ENCODE measurements around the gene ARFGEF3.

DNA sequence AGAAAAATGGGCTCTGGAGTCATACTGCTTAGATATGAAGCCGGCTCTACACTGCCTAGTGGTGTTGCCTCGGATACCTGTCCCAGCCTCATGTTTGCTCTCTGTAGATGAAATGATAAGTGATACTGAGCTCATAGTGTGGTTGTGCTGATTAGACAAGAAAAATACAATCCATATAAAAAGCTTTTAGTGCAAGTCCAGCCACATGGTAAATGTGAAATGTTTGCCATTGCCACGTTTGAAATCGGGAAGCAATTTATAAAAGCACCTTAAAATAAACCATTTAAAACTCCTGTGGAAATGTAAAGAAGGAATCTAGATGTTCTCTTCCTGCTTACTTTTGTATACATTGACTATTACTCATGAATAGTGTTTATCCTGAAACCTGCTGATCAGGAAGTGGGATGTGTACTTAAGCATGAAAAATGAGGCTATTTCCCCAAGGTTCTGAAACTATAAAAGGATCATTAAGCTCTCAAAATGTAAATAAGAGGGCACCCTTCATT, 69.7 kb downstream of the ARFGEF3 start:
- TF ChIP-seq EZH2 (IDR thresholded peaks at IDR 0.05): no peak
- no peak for TF ChIP-seq POLR2AphosphoS5 (IDR thresholded peaks at IDR 0.05; ENCODE audit: borderline replicate concordance, low read depth, low read length)
- no peak for TF ChIP-seq FOXP2 (optimal IDR thresholded peaks at IDR 0.05; ENCODE audit: control extremely low read depth, extremely low read length, insufficient read depth)
